Thyroid gland (tissue), 4 donors: ENCODE data around the gene HHATL.

Source experiments
- CTCF ChIP-seq, 6 experiments: fragments of 200-600 bp in 3 of 6; fragments of 450-650 bp in 3 of 6; sonication (generic) in 3 of 6; IDR thresholded peaks; one replicate each; pipeline ENCODE4 v1.5.1; 2016 to 2019; ENCODE audit warnings: antibody characterized with exemption in 6 of 6, mild to moderate bottlenecking in 2 of 6, inconsistent platforms in 1 of 6, moderate library complexity in 1 of 6
- POLR2A ChIP-seq, 2 donors: fragments of 450-650 bp; IDR thresholded peaks; one replicate each; pipeline ENCODE4 v1.6.1; 2017; ENCODE audit warnings: antibody characterized with exemption in 2 of 2, mild to moderate bottlenecking in 2 of 2, moderate library complexity in 1 of 2

- no peak for TF ChIP-seq CTCF (IDR thresholded peaks at IDR 0.05)
- TF ChIP-seq POLR2A (IDR thresholded peaks at IDR 0.05): no peak
Observed at GRCh38 chr3:42703695-42704025, 1.1 kb upstream of the HHATL start.
